Inflammatory macrophage treated with lipopolysaccharide for 1 hour (primary cell): ENCODE measurements around the gene VSX1.
A peak's percentile ranks its signal among the peaks of the same experiment; 100 is the strongest.

Experiments used
- DNase-seq, 2 donors: peaks; one replicate each; pipeline ENCODE4 v3.0.0-alpha.2; 2020 to 2022

VSX1 gene

GRCh38 chr20:25039697-25040437, 42.1 kb downstream of the VSX1 start:
- DNase-seq: no peak

GRCh38 chr20:25038591-25039015, 43.3 kb downstream of the VSX1 start:
- DNase-seq: no peak

- DNase-seq: no peak
Observed at GRCh38 chr20:25038103-25038410, 43.9 kb downstream of the VSX1 start.

- no peak for DNase-seq
Observed at GRCh38 chr20:25037288-25038102, 44.4 kb downstream of the VSX1 start.

- no peak for DNase-seq
Observed at GRCh38 chr20:25036331-25036936, 45.5 kb downstream of the VSX1 start.

GRCh38 chr20:25035921-25036320, 46.0 kb downstream of the VSX1 start:
- DNase-seq: no peak

GRCh38 chr20:25033924-25034300, 48.0 kb downstream of the VSX1 start:
- no peak for DNase-seq

GRCh38 chr20:25033265-25033923, 48.5 kb downstream of the VSX1 start:
- DNase-seq: no peak

- no peak for DNase-seq
Observed at GRCh38 chr20:25032478-25033264, 49.3 kb downstream of the VSX1 start.

- DNase-seq: no peak
Observed at GRCh38 chr20:25032065-25032477, 49.9 kb downstream of the VSX1 start.

- no peak for DNase-seq
Observed at GRCh38 chr20:25031241-25031640, 50.7 kb downstream of the VSX1 start.

- no peak for DNase-seq
Observed at GRCh38 chr20:25030649-25031207, 51.2 kb downstream of the VSX1 start.

- no peak for DNase-seq
Observed at GRCh38 chr20:25030007-25030648, 51.8 kb downstream of the VSX1 start.

GRCh38 chr20:25025986-25026605, 55.8 kb downstream of the VSX1 start:
- DNase-seq: peak in 1 of 2 donors; percentile 12
